GM19328 (cell line): ENCODE measurements around the gene LMF1.
"Not testable (repeated sequence)": the region's sequence is repeated elsewhere in the genome, so short reads cannot be mapped to it uniquely, and the experiment has no call there.

Experiments
- ATAC-seq: cut with Tn5 transposase; IDR thresholded peaks from one replicate; pipeline ENCODE4 v1.9.1; 2021; ENCODE audit warnings: mild to moderate bottlenecking, moderate library complexity; ENCODE audit not compliant: unreplicated experiment

Gene LMF1

GRCh38 chr16:953818-954217 lies 17.0 kb downstream of the LMF1 start:
- ATAC-seq: not testable (repeated sequence)

- no peak for ATAC-seq
Observed at GRCh38 chr16:952321-952720, 18.5 kb downstream of the LMF1 start.

DNA sequence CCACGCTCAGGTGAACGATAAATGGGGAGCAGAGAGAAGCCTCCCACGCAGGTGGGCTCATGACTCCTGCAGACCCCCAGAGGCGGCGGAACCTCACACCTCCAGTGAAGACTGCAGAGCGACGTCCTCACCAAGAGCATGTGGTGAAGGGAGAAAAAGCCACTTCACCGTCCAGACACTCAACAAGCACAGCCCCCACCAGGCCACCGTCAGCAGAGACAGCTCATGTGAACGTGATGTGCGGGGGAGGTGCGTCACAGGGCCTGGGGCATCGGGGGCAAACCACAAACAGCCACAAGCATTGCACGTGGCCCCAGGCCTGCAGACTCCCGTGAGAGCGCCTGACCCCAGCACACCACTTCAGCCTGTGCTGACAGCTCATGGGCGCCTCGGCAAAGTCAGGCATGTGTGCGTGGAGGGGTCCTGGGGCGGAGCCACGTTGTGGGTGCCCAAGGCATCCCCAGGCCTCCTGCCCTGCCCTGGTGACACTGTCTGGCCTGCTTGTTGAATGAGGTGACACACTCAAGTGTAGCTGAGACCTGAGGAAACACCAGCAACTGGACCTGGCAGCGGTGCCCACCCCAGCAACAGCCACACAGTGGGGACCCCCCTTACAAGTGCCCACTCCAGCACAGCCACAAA lies 19.0 kb downstream of the LMF1 start:
- ATAC-seq: no peak

DNA sequence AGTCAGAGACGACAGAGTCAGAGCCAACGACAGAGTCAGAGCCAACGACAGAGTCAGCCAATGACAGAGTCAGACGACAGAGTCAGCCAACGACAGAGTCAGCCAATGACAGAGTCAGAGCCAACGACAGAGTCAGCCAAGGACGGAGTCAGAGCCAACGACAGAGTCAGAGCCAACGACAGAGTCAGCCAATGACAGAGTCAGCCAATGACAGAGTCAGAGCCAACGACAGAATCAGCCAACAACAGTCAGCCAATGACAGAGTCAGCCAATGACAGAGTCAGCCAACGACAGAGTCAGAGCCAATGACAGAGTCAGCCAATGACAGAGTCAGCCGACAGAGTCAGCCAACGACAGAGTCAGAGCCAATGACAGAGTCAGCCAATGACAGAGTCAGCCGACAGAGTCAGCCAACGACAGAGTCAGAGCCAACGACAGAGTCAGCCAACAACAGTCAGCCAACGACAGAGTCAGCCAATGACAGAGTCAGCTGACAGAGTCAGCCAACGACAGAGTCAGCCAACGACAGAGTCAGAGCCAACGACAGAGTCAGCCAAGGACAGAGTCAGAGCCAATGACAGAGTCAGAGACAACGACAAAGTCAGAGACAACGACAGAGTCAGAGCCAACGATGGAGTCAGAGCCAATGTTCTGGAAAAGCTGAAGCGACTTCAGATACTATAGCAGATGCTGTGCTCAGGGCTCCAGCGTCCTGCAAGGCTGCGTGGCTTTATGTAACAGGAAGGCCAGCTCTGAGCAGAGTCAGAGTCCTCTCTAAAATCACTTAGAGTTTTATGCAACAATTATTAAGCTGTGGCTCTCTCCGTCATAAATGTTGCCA lies 19.8 kb downstream of the LMF1 start:
- not testable (repeated sequence) for ATAC-seq

DNA sequence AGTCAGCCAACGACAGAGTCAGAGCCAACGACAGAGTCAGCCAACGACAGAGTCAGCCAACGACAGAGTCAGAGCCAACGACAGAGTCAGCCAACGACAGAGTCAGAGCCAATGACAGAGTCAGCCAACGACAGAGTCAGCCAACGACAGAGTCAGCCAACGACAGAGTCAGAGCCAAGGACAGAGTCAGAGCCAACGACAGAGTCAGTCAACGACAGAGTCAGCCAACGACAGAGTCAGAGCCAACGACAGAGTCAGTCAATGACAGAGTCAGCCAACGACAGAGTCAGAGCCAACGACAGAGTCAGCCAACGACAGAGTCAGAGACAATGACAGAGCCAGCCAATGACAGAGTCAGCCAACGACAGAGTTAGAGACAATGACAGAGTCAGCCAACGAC lies 22.0 kb downstream of the LMF1 start:
- not testable (repeated sequence) for ATAC-seq

- not testable (repeated sequence) for ATAC-seq
Observed at GRCh38 chr16:947922-948303, 22.9 kb downstream of the LMF1 start.

GRCh38 chr16:947255-947921 lies 23.4 kb downstream of the LMF1 start:
- no peak for ATAC-seq

DNA sequence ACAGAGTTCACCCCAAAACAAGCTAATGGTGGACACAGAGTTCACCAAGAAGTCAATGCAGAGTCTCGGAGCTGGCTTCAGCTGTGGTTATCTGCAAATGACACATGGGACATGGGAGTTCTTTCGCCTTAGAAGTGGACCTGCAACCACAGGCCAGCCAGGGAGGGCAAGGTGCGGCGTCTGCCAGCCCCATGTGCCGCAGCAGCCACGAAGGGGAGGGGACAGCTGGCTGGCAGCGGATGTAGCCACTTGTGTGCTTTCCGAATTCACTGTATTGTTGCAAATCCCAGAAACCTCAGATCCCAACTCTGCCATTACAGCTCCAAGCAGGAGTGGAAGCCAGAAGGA lies 24.8 kb downstream of the LMF1 start:
- ATAC-seq: no peak

GRCh38 chr16:945271-946047 lies 25.3 kb downstream of the LMF1 start:
- no peak for ATAC-seq

GRCh38 chr16:943971-944370 lies 26.8 kb downstream of the LMF1 start:
- ATAC-seq: no peak

DNA sequence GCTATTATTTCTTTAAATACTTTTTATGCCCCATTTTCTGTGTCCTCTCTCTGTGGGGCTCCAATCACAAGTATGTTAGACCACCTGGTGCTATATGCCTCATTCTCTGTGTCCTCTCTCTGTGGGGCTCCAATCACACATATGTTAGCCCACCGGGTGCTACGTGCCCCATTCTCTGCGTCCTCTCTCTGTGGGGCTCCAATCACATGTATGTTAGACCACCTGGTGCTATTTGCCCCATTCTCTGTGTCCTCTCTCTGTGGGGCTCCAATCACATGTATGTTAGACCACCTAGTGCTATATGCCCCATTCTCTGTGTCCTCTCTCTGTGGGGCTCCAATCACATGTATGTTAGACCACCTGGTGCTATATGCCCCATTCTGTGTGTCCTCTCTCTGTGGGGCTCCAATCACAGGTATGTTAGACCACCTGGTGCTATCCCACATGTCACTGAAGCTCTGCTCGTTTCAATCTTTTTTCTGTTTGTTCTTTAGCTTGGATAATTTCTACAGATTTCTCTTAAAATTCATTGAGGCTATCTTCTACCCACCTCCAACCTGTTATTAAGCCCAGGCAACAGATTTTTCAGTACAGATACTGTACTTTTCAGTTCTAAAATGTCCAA lies 28.2 kb downstream of the LMF1 start:
- no peak for ATAC-seq

- no peak for ATAC-seq
Observed at GRCh38 chr16:939941-940340, 30.8 kb downstream of the LMF1 start.

- no peak for ATAC-seq
Observed at GRCh38 chr16:939311-939710, 31.5 kb downstream of the LMF1 start.

DNA sequence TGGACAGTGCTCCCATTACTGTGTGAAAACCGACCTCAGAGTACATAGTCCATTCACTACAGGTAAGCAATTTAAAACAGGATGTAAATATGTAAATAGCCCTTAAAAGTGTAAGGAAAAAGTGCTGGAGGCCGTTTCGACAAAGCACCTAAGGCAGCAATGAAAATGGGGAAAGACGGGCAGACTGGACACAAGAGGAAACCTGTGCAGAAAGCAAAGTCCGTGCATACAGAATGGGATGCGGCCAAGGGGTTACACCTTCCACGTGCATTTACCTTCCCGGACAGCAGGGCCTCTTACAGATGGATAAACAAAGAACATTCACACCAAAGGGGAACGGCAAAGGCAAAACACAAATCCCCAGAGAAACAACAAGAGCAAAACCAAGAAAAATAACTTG lies 32.0 kb downstream of the LMF1 start:
- no peak for ATAC-seq

DNA sequence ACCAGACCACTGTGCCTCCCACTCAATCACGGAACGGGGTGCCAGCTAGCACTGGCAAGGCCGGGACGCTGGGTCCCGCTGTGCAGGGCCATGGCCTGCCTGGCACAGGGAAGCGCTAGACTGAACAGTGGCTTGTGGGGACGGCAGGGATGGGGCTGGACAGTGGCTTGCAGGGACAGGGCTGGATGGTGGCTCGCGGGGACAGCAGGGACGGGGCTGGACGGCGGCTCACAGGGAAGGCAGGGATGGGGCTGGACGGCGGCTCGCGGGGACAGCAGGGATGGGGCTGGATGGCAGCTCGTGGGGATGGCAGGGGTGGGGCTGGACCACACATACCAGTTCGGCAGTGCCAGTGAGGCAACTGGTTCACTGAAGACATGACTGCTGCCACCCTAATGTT lies 32.6 kb downstream of the LMF1 start:
- ATAC-seq: no peak

GRCh38 chr16:937723-938122 lies 33.1 kb downstream of the LMF1 start:
- no peak for ATAC-seq

DNA sequence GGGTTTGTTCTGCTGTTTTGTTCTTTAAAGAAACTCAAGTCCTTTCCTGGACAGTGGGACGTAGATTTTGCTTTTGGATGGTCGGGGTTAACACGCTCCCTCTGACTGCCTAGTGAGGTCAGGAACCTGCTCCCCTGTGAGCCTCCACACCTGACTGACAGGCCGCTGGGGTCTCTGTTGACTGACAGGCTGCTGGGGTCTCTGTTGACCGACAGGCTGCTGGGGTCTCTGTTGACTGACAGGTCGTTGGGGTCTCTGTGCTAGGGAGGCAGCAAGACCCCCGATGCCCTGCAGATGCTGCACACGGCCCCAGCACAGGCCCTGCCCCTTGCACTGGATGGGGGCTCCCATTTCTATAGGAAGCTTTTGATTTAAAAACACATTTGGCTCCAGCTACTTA lies 33.5 kb downstream of the LMF1 start:
- ATAC-seq: no peak

DNA sequence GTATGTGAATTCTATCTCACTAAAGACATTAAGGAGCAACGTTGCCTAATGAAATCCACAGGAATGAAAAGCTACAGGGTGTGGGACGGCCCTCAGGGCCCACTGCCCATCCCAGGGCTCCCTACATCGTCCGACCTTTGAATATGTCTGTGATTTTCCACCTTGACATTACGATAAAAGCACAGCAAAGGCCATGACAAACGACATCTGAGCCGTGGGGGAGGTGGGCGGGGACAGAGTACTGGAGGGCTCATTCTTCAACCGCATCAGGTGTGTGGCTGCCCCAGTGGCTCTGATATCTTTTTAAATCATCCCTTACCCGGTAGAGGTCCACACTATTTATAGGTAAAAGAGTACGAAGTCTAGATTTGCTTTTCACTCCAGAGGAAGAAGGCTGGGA lies 35.1 kb downstream of the LMF1 start:
- no peak for ATAC-seq

DNA sequence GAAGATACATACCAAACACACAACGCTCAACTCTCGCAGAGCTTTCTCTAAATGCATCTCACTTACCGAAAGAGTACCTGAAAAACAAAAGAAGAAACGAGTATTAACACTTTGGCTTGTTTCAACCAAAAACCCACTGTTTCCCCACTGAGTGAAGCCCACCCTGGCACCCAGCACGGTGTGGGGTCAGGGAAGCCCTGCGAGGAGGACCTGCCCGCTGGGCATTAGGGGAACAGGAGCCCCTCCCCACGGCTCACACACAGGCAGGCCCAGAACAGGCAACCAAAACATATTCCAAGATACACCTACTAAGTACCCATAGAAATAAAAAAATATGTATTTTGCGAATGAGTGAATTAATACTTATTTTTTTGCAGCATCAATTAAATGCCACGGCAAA lies 36.6 kb downstream of the LMF1 start:
- ATAC-seq: no peak

GRCh38 chr16:933581-933980 lies 37.2 kb downstream of the LMF1 start:
- ATAC-seq: no peak

- no peak for ATAC-seq
Observed at GRCh38 chr16:932831-933330, 37.9 kb downstream of the LMF1 start.
